SK-N-SH (cell line): ENCODE results near the gene PFN2. TPM values are rescaled to one million over a fixed set of nuclear protein-coding genes. Genes with fewer than 3 reads are reported as not detected.
"Not testable (repeated sequence)": the region's sequence is repeated elsewhere in the genome, so short reads cannot be mapped to it uniquely, and the experiment has no call there.

ENCODE experiments used
- CTCF ChIA-PET: fragments of 300-600, 350-600 bp; formaldehyde crosslinking; extraction: SDS; loops from one replicate; lab custom pipeline; 2021; lab: Yijun Ruan, JAX
- POLR2A ChIA-PET: fragments of 350-600 bp; sonication (Branson Sonifier 250); formaldehyde crosslinking; extraction: SDS; loops from one replicate; lab custom pipeline; 2020; ENCODE audit warnings: antibody characterized with exemption, inconsistent platforms; lab: Yijun Ruan, JAX
- DNase-seq: peaks from one replicate; pipeline ENCODE4 v3.0.0; 2012
- H2AFZ ChIP-seq: fragments of 200-600 bp; sonication (generic); 2 replicates; pipeline ENCODE4 v1.8.1; 2016; ENCODE audit warnings: antibody characterized with exemption, mild to moderate bottlenecking, low read depth
- H3F3A ChIP-seq: fragments of 200-600 bp; sonication (generic); replicated peaks from 2 replicates; pipeline ENCODE3; 2016; ENCODE audit warnings: antibody characterized with exemption, mild to moderate bottlenecking; ENCODE audit not compliant: insufficient read depth
- H3K27ac ChIP-seq, 2 experiments: fragments of 200-500 bp in 1 of 2; fragments of 200-600 bp in 1 of 2; sonication (Bioruptor generic) in 1 of 2; sonication (generic), shearing (Covaris generic) in 1 of 2; 2 replicates each; pipeline versions ENCODE4 v1.5.1 to v1.6.1; 2014 to 2016; ENCODE audit warnings: low read depth in 2 of 2, inconsistent platforms in 1 of 2, low read length in 1 of 2, mild to moderate bottlenecking in 1 of 2, mixed read lengths in 1 of 2
- H3K27me3 ChIP-seq: fragments of 200-600 bp; sonication (generic), shearing (Covaris generic); 2 replicates; pipeline ENCODE4 v1.6.1; 2016; ENCODE audit warnings: mixed run types; ENCODE audit not compliant: insufficient read depth
- H3K36me3 ChIP-seq, 2 experiments: fragments of 200-500 bp in 1 of 2; fragments of 200-600 bp in 1 of 2; sonication (Bioruptor generic) in 1 of 2; sonication (generic) in 1 of 2; replicated peaks in 1 of 2; 2 replicates each; pipeline versions ENCODE3 to v1.5.1; 2014 to 2016; ENCODE audit warnings: low read length in 1 of 2, mild to moderate bottlenecking in 1 of 2; ENCODE audit not compliant: insufficient read depth in 2 of 2, control insufficient read depth in 1 of 2
- H3K4me1 ChIP-seq, 2 experiments: fragments of 200-500 bp in 1 of 2; fragments of 200-600 bp in 1 of 2; sonication (Bioruptor generic) in 1 of 2; sonication (generic), shearing (Covaris generic) in 1 of 2; 2 replicates each; pipeline versions ENCODE4 v1.5.1 to v1.6.1; 2014 to 2016; ENCODE audit warnings: low read depth in 1 of 2, low read length in 1 of 2, mixed run types in 1 of 2; ENCODE audit not compliant: insufficient read depth in 2 of 2, control insufficient read depth in 1 of 2
- H3K4me2 ChIP-seq: fragments of 200-600 bp; sonication (generic), shearing (Covaris generic); 2 replicates; pipeline ENCODE4 v1.6.1; 2017; ENCODE audit warnings: mixed run types
- H3K4me3 ChIP-seq, 2 experiments: fragments of 200-500 bp in 1 of 2; fragments of 200-600 bp in 1 of 2; sonication (Bioruptor generic) in 1 of 2; sonication (generic), shearing (Covaris generic) in 1 of 2; 2 replicates each; pipeline versions ENCODE4 v1.5.1 to v1.8.1; 2014 to 2016; ENCODE audit warnings: low read depth in 2 of 2, inconsistent platforms in 1 of 2, low read length in 1 of 2, mild to moderate bottlenecking in 1 of 2, mixed read lengths in 1 of 2, moderate library complexity in 1 of 2
- H3K79me2 ChIP-seq: fragments of 200-600 bp; sonication (generic); 2 replicates; pipeline ENCODE4 v1.8.1; 2017; ENCODE audit warnings: mild to moderate bottlenecking; ENCODE audit not compliant: insufficient read depth
- H3K9ac ChIP-seq: fragments of 200-600 bp; sonication (generic); 2 replicates; pipeline ENCODE4 v1.6.1; 2017; ENCODE audit warnings: mixed run types
- H3K9me2 ChIP-seq: fragments of 200-600 bp; sonication (generic); 2 replicates; pipeline ENCODE4 v1.6.1; 2017; ENCODE audit warnings: mixed run types
- H3K9me3 ChIP-seq: fragments of 200-600 bp; sonication (generic); 2 replicates; pipeline ENCODE4 v1.6.1; 2017; ENCODE audit warnings: mixed run types, mild to moderate bottlenecking, moderate library complexity
- H4K20me1 ChIP-seq: fragments of 200-600 bp; sonication (generic); 2 replicates; pipeline ENCODE4 v1.6.1; 2017; ENCODE audit warnings: mild to moderate bottlenecking, mixed run types; ENCODE audit not compliant: insufficient read depth
- FOXM1 ChIP-seq: IDR thresholded peaks from 2 replicates; pipeline ENCODE4 v1.4.0; 2012; ENCODE audit warnings: low read depth, mild to moderate bottlenecking
- GABPA ChIP-seq: IDR thresholded peaks from 2 replicates; pipeline ENCODE4 v1.4.0; 2012; ENCODE audit warnings: low read depth, mild to moderate bottlenecking
- POLR2AphosphoS5 ChIP-seq: IDR thresholded peaks from 2 replicates; pipeline ENCODE4 v1.6.1; 2012; ENCODE audit warnings: low read depth, low read length
- TEAD4 ChIP-seq: IDR thresholded peaks from 2 replicates; pipeline ENCODE4 v1.4.0; 2012; ENCODE audit warnings: mild to moderate bottlenecking, borderline replicate concordance; ENCODE audit not compliant: insufficient read depth
- WGBS: methylation state at CpG from one replicate; pipeline ENCODE4 v1.1.6; 2017; ENCODE audit warnings: low lambda C conversion rate; 5-methylcytosine and 5-hydroxymethylcytosine counted together
- polyA plus RNA-seq, 3 experiments: library from polyadenylated mRNA; depleted of rRNA; stranded (reverse); fragments of >200 nt; gene quantifications; 2 replicates each; pipeline ENCODE4 v1.2.3, GENCODE V29; 2012
- TF ChIP-seq, protein P1 (sequence below): fragments of 200-600 bp; sonication (generic); IDR thresholded peaks from 2 replicates; pipeline ENCODE4 v1.6.1; 2017; ENCODE audit warnings: antibody characterized with exemption, mild to moderate bottlenecking, moderate library complexity

PFN2 gene
- polyA plus RNA-seq, 1 of the 3 experiments (the other 2 are of a cell fraction): 594 TPM

GRCh38 chr3:149941946-149942345 lies 28.7 kb downstream of the PFN2 start:
- TF ChIP-seq, protein P1, sequence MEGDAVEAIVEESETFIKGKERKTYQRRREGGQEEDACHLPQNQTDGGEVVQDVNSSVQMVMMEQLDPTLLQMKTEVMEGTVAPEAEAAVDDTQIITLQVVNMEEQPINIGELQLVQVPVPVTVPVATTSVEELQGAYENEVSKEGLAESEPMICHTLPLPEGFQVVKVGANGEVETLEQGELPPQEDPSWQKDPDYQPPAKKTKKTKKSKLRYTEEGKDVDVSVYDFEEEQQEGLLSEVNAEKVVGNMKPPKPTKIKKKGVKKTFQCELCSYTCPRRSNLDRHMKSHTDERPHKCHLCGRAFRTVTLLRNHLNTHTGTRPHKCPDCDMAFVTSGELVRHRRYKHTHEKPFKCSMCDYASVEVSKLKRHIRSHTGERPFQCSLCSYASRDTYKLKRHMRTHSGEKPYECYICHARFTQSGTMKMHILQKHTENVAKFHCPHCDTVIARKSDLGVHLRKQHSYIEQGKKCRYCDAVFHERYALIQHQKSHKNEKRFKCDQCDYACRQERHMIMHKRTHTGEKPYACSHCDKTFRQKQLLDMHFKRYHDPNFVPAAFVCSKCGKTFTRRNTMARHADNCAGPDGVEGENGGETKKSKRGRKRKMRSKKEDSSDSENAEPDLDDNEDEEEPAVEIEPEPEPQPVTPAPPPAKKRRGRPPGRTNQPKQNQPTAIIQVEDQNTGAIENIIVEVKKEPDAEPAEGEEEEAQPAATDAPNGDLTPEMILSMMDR: no peak
- H3K9me2 ChIP-seq: no peaks in the 10 kb centered on the region
- ChIA-PET CTCF (no interaction called here), POLR2A (no interaction called here)
- H3F3A ChIP-seq: peaks cover 6% of the 10 kb centered on the region
- no peak overlapping the region for H3K4me3 ChIP-seq
- 100% methylated on average over 1 of the region's 1 CpG for WGBS
- H3K27ac ChIP-seq: no peak overlapping the region
- no peak for DNase-seq
- no peaks in the 10 kb centered on the region for H3K27me3 ChIP-seq
- H3K9ac ChIP-seq: no peak overlapping the region
- H4K20me1 ChIP-seq: no peaks in the 10 kb centered on the region
- H3K9me3 ChIP-seq: no peaks in the 10 kb centered on the region
- no peak overlapping the region for H3K4me2 ChIP-seq
- no peak overlapping the region for H2AFZ ChIP-seq
- H3K4me1 ChIP-seq: no peaks in the 10 kb centered on the region
- H3K79me2 ChIP-seq: peaks cover 7% of the 10 kb centered on the region
- peaks cover 5 to 49% of the 10 kb centered on the region in 2 experiments for H3K36me3 ChIP-seq

- Histone ChIP-seq H3K9ac (no peak overlapping the region), H3K27ac (no peak overlapping the region), H3K4me1 (no peaks in the 10 kb centered on the region), H3K9me3 (0 out of 2 replicates have a peak, but pooled peaks cover under 1% of the 10 kb centered on the region), H3K9me2 (no peaks in the 10 kb centered on the region), H2AFZ (no peak overlapping the region), H3K79me2 (peaks cover 11% of the 10 kb centered on the region), H3K27me3 (no peaks in the 10 kb centered on the region), H3K36me3 (peaks cover 4 to 44% of the 10 kb centered on the region in 2 experiments), H4K20me1 (no peaks in the 10 kb centered on the region), H3K4me3 (no peak overlapping the region), H3F3A (peaks cover 8% of the 10 kb centered on the region), H3K4me2 (no peak overlapping the region)
- CTCF ChIA-PET: no interaction called here
- DNase-seq: no peak
- POLR2A ChIA-PET: no interaction called here
- TF ChIP-seq TEAD4 (no peak), FOXM1 (no peak), POLR2AphosphoS5 (no peak), GABPA (no peak)
- WGBS: 91% methylated on average over 2 of the region's 2 CpGs
Measured at GRCh38 chr3:149941186-149941585, 29.5 kb downstream of the PFN2 start.

GRCh38 chr3:149938392-149939055 lies 32.2 kb downstream of the PFN2 start:
- CTCF ChIA-PET: interaction anchor here (0.6 to 3.3 kb wide), 3 partner anchors 29 to 558 kb away, joined by 3 to 26 read pairs (median 19); no protein-coding TSS in a partner anchor
- POLR2A ChIA-PET: not testable (repeated sequence)
- 87% methylated on average over 3 of the region's 3 CpGs for WGBS

More at GRCh38 chr3:149938392-149939055, 32.2 kb downstream of the PFN2 start:
- H3K9me2 ChIP-seq, H2AFZ ChIP-seq, H3K9ac ChIP-seq, DNase-seq, H3K4me1 ChIP-seq, H3K27ac ChIP-seq, H3K4me2 ChIP-seq, H3K4me3 ChIP-seq, H3K27me3 ChIP-seq, H4K20me1 ChIP-seq: not testable (repeated sequence)
- peaks cover 12% of the 10 kb centered on the region for H3F3A ChIP-seq
- peaks cover 13% of the 10 kb centered on the region; the same call in 1 of the 2 replicates for H3K79me2 ChIP-seq
- H3K36me3 ChIP-seq: peaks cover 4 to 63% of the 10 kb centered on the region in 2 experiments
- peaks cover 12% of the 10 kb centered on the region; the same call in 1 of the 2 replicates for H3K9me3 ChIP-seq
